22Rv1 (cell line): ENCODE results near the gene KIR2DL4.

Experiments used
- ZFX ChIP-seq: fragments of 450-650 bp; IDR thresholded peaks from 2 replicates; pipeline ENCODE4 v1.6.1; 2017; ENCODE audit warnings: antibody characterized with exemption, borderline replicate concordance
- TF ChIP-seq, protein P1 (sequence below): fragments of 450-650 bp; IDR thresholded peaks from 2 replicates; pipeline ENCODE4 v1.5.1; 2017; ENCODE audit warnings: mild to moderate bottlenecking

DNA sequence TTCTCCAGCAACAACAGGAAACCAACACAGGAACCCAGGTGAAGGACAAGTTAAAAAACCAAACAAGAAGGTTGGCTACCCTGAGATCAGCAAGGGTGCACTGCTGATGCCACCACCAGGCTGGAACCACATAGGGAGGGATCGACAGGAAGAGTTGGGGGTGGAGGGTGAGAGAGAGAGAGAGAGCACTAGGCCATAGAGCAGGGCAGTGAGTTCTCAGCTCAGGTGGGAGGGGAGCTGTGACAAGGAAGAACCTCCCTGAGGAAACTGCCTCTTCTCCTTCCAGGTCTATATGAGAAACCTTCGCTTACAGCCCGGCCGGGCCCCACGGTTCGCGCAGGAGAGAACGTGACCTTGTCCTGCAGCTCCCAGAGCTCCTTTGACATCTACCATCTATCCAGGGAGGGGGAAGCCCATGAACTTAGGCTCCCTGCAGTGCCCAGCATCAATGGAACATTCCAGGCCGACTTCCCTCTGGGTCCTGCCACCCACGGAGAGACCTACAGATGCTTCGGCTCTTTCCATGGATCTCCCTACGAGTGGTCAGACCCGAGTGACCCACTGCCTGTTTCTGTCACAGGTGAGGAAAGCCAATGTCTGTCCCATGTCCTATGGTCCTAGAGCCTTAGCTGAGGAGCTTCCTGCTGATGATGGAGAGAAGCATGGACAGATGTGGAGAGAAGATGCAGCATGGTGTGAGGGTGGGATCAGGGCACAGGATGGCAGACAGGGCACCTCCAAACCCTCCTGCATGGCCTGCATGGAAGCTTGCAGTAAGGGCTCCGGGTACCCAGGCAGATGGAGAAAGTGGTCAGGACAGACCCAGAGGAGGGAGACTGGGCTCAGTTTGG lies 2.5 kb downstream of the KIR2DL4 start:
- TF ChIP-seq, protein P1, sequence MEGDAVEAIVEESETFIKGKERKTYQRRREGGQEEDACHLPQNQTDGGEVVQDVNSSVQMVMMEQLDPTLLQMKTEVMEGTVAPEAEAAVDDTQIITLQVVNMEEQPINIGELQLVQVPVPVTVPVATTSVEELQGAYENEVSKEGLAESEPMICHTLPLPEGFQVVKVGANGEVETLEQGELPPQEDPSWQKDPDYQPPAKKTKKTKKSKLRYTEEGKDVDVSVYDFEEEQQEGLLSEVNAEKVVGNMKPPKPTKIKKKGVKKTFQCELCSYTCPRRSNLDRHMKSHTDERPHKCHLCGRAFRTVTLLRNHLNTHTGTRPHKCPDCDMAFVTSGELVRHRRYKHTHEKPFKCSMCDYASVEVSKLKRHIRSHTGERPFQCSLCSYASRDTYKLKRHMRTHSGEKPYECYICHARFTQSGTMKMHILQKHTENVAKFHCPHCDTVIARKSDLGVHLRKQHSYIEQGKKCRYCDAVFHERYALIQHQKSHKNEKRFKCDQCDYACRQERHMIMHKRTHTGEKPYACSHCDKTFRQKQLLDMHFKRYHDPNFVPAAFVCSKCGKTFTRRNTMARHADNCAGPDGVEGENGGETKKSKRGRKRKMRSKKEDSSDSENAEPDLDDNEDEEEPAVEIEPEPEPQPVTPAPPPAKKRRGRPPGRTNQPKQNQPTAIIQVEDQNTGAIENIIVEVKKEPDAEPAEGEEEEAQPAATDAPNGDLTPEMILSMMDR, result no peak
- no peak for TF ChIP-seq ZFX
